ENCODE data around the gene ABRAXAS1.
A peak's percentile ranks its signal among the peaks of the same experiment; 100 is the strongest.

Gene ABRAXAS1

GRCh38 chr4:83486457-83487129 lies 1.7 kb upstream of the ABRAXAS1 start:
- Mint-ChIP-seq H3K36me3 (no peaks in the 10 kb centered on the region), H3K4me3 (no peak overlapping the region), H3K27me3 (no peaks in the 10 kb centered on the region), H3K4me1 (ENCODE audit: low read depth) (peaks cover 25% of the 10 kb centered on the region), H3K9me3 (ENCODE audit: low read depth) (no peaks in the 10 kb centered on the region), H3K27ac (peak overlapping the region; percentile 69)

- Mint-ChIP-seq H3K27ac (no peak overlapping the region), H3K27me3 (no peaks in the 10 kb centered on the region), H3K4me3 (no peak overlapping the region), H3K4me1 (ENCODE audit: low read depth) (peaks cover 10% of the 10 kb centered on the region), H3K9me3 (ENCODE audit: low read depth) (no peaks in the 10 kb centered on the region), H3K36me3 (no peaks in the 10 kb centered on the region)
Measured at GRCh38 chr4:83473966-83474365, 10.9 kb downstream of the ABRAXAS1 start.

- Mint-ChIP-seq H3K4me3 (no peak overlapping the region), H3K36me3 (no peaks in the 10 kb centered on the region), H3K9me3 (ENCODE audit: low read depth) (no peaks in the 10 kb centered on the region), H3K27ac (no peak overlapping the region), H3K27me3 (no peaks in the 10 kb centered on the region), H3K4me1 (ENCODE audit: low read depth) (peaks cover 10% of the 10 kb centered on the region)
Measured at GRCh38 chr4:83473423-83473822, 11.5 kb downstream of the ABRAXAS1 start.

- peaks cover 18% of the 10 kb centered on the region for H3K36me3 Mint-ChIP-seq
Measured at GRCh38 chr4:83456184-83456501, 28.8 kb downstream of the ABRAXAS1 start.

GRCh38 chr4:83455281-83456183 lies 29.4 kb downstream of the ABRAXAS1 start, which contains the start of the genes HELQ and MRPS18C:
Gene HELQ, minus strand, starts transcription at chr4:83455823. Its CDS starts 130 bp downstream, at chr4:83455693.
Gene MRPS18C, plus strand, starts transcription at chr4:83456058. Its CDS starts 20 bp downstream, at chr4:83456078.
- peak within 1 kb of the TSS; percentile 100 for H3K27ac Mint-ChIP-seq
- H3K4me3 Mint-ChIP-seq: peak within 1 kb of the TSS; percentile 97
- no peaks in the 10 kb centered on the region for H3K27me3 Mint-ChIP-seq
- no peaks in the 10 kb centered on the region for H3K9me3 Mint-ChIP-seq (ENCODE audit: low read depth)
- H3K36me3 Mint-ChIP-seq: peaks cover 20% of the 10 kb centered on the region
- H3K4me1 Mint-ChIP-seq (ENCODE audit: low read depth): peaks cover 50% of the 10 kb centered on the region

More at GRCh38 chr4:83456184-83456501, 28.8 kb downstream of the ABRAXAS1 start:
- Mint-ChIP-seq H3K4me1 (ENCODE audit: low read depth) (peaks cover 49% of the 10 kb centered on the region), H3K27me3 (no peaks in the 10 kb centered on the region), H3K27ac (peak overlapping the region; percentile 100), H3K9me3 (ENCODE audit: low read depth) (no peaks in the 10 kb centered on the region), H3K4me3 (peak overlapping the region; percentile 97)

- H3K27me3 Mint-ChIP-seq: no peaks in the 10 kb centered on the region
- H3K36me3 Mint-ChIP-seq: peaks cover 20% of the 10 kb centered on the region
- no peaks in the 10 kb centered on the region for H3K9me3 Mint-ChIP-seq (ENCODE audit: low read depth)
- H3K4me1 Mint-ChIP-seq (ENCODE audit: low read depth): peaks cover 52% of the 10 kb centered on the region
- peak overlapping the region; percentile 100 for H3K27ac Mint-ChIP-seq
- peak overlapping the region; percentile 97 for H3K4me3 Mint-ChIP-seq
Measured at GRCh38 chr4:83454686-83455085, 30.2 kb downstream of the ABRAXAS1 start.

- peaks cover 17% of the 10 kb centered on the region for H3K36me3 Mint-ChIP-seq
- peaks cover 32% of the 10 kb centered on the region for H3K4me1 Mint-ChIP-seq (ENCODE audit: low read depth)
- H3K27me3 Mint-ChIP-seq: no peaks in the 10 kb centered on the region
Measured at GRCh38 chr4:83449009-83449408, 35.9 kb downstream of the ABRAXAS1 start.

GRCh38 chr4:83440899-83441298 lies 44.0 kb downstream of the ABRAXAS1 start:
- H3K27ac Mint-ChIP-seq: no peak overlapping the region
- no peaks in the 10 kb centered on the region for H3K9me3 Mint-ChIP-seq (ENCODE audit: low read depth)
- H3K4me1 Mint-ChIP-seq (ENCODE audit: low read depth): peaks cover 4% of the 10 kb centered on the region
- no peaks in the 10 kb centered on the region for H3K36me3 Mint-ChIP-seq
- no peak overlapping the region for H3K4me3 Mint-ChIP-seq
- H3K27me3 Mint-ChIP-seq: no peaks in the 10 kb centered on the region

More at GRCh38 chr4:83449009-83449408, 35.9 kb downstream of the ABRAXAS1 start:
- H3K4me3 Mint-ChIP-seq: no peak overlapping the region
- no peaks in the 10 kb centered on the region for H3K9me3 Mint-ChIP-seq (ENCODE audit: low read depth)
- H3K27ac Mint-ChIP-seq: no peak overlapping the region

- no peaks in the 10 kb centered on the region for H3K36me3 Mint-ChIP-seq
- no peaks in the 10 kb centered on the region for H3K27me3 Mint-ChIP-seq
- no peaks in the 10 kb centered on the region for H3K9me3 Mint-ChIP-seq (ENCODE audit: low read depth)
- peaks cover 8% of the 10 kb centered on the region for H3K4me1 Mint-ChIP-seq (ENCODE audit: low read depth)
- no peak overlapping the region for H3K27ac Mint-ChIP-seq
- no peak overlapping the region for H3K4me3 Mint-ChIP-seq
Measured at GRCh38 chr4:83440148-83440814, 44.6 kb downstream of the ABRAXAS1 start.

GRCh38 chr4:83438719-83439118 lies 46.2 kb downstream of the ABRAXAS1 start:
- H3K4me1 Mint-ChIP-seq (ENCODE audit: low read depth): peaks cover 8% of the 10 kb centered on the region
- no peaks in the 10 kb centered on the region for H3K27me3 Mint-ChIP-seq
- H3K9me3 Mint-ChIP-seq (ENCODE audit: low read depth): no peaks in the 10 kb centered on the region
- no peak overlapping the region for H3K27ac Mint-ChIP-seq
- H3K36me3 Mint-ChIP-seq: no peaks in the 10 kb centered on the region
- no peak overlapping the region for H3K4me3 Mint-ChIP-seq

GRCh38 chr4:83436680-83437079 lies 48.2 kb downstream of the ABRAXAS1 start:
- Mint-ChIP-seq H3K27me3 (no peaks in the 10 kb centered on the region), H3K4me3 (no peak overlapping the region), H3K27ac (no peak overlapping the region), H3K36me3 (peaks cover 2% of the 10 kb centered on the region), H3K9me3 (ENCODE audit: low read depth) (no peaks in the 10 kb centered on the region), H3K4me1 (ENCODE audit: low read depth) (peaks cover 11% of the 10 kb centered on the region)

- Mint-ChIP-seq H3K27me3 (no peaks in the 10 kb centered on the region), H3K27ac (no peak overlapping the region), H3K9me3 (ENCODE audit: low read depth) (no peaks in the 10 kb centered on the region), H3K4me3 (no peak overlapping the region), H3K36me3 (peaks cover 7% of the 10 kb centered on the region), H3K4me1 (ENCODE audit: low read depth) (peaks cover 13% of the 10 kb centered on the region)
Measured at GRCh38 chr4:83431200-83431599, 53.7 kb downstream of the ABRAXAS1 start.

- peaks cover 8% of the 10 kb centered on the region for H3K36me3 Mint-ChIP-seq
- no peaks in the 10 kb centered on the region for H3K9me3 Mint-ChIP-seq (ENCODE audit: low read depth)
- H3K27ac Mint-ChIP-seq: no peak overlapping the region
- no peak overlapping the region for H3K4me3 Mint-ChIP-seq
- H3K27me3 Mint-ChIP-seq: no peaks in the 10 kb centered on the region
- no peaks in the 10 kb centered on the region for H3K4me1 Mint-ChIP-seq (ENCODE audit: low read depth)
Measured at GRCh38 chr4:83418211-83418610, 66.7 kb downstream of the ABRAXAS1 start.

GRCh38 chr4:83417566-83417965 lies 67.3 kb downstream of the ABRAXAS1 start:
- H3K27ac Mint-ChIP-seq: no peak overlapping the region
- peaks cover 8% of the 10 kb centered on the region for H3K36me3 Mint-ChIP-seq
- H3K9me3 Mint-ChIP-seq (ENCODE audit: low read depth): no peaks in the 10 kb centered on the region
- no peak overlapping the region for H3K4me3 Mint-ChIP-seq
- no peaks in the 10 kb centered on the region for H3K4me1 Mint-ChIP-seq (ENCODE audit: low read depth)
- H3K27me3 Mint-ChIP-seq: no peaks in the 10 kb centered on the region

GRCh38 chr4:83413676-83414075 lies 71.2 kb downstream of the ABRAXAS1 start:
- no peaks in the 10 kb centered on the region for H3K27me3 Mint-ChIP-seq
- no peaks in the 10 kb centered on the region for H3K9me3 Mint-ChIP-seq (ENCODE audit: low read depth)
- no peaks in the 10 kb centered on the region for H3K4me1 Mint-ChIP-seq (ENCODE audit: low read depth)
- no peak overlapping the region for H3K27ac Mint-ChIP-seq
- H3K4me3 Mint-ChIP-seq: no peak overlapping the region
- H3K36me3 Mint-ChIP-seq: peaks cover 6% of the 10 kb centered on the region
